ENCODE measurements around the gene CDKN2C. TPM values are rescaled to one million over a fixed set of nuclear protein-coding genes. Genes with fewer than 3 reads are reported as not detected.

Gene CDKN2C
- total RNA-seq, 2 experiments from 2014 or later = 15.5 to 16.8 TPM

GRCh38 chr1:50967416-50968157 is 2.5 kb upstream of the CDKN2C start:
- intact Hi-C loops (cut with micrococcal nuclease) = loop anchor here (1.0 to 10.0 kb wide), 7 partner anchors 7 to 907 kb away; partner anchors contain the start of genes DMRTA2, EPS15, FAF1 and NRDC
- Mint-ChIP-seq H3K4me1 (ENCODE audit: low read depth) (peaks cover 26% of the 10 kb centered on the region), H3K27ac (no peak overlapping the region), H3K36me3 (no peaks in the 10 kb centered on the region), H3K27me3 (peaks cover 11% of the 10 kb centered on the region), H3K9me3 (no peaks in the 10 kb centered on the region), H3K4me3 (peak overlapping the region; percentile 88)
- DNase-seq = no peak
- ChIA-PET POLR2A (interaction anchor here (2.8 kb wide), 1 partner anchor 10 kb away, joined by 24 read pairs; no protein-coding TSS in a partner anchor), CTCF (interaction anchor here (1.1 to 4.1 kb wide), 6 partner anchors 8 to 269 kb away, joined by 3 to 25 read pairs (median 4); partner anchors contain the start of genes FAF1 and RNF11)

- H3K27me3 Mint-ChIP-seq = peaks cover 12% of the 10 kb centered on the region
- ChIA-PET CTCF (interaction anchor here (0.8 to 4.1 kb wide), 9 partner anchors 8 to 268 kb away, joined by 3 to 25 read pairs (median 5); partner anchors contain the start of genes FAF1 and RNF11), POLR2A (interaction anchor here (2.8 to 3.2 kb wide), 2 partner anchors 8 to 9 kb away, joined by 20 to 24 read pairs; partner anchors contain the start of gene FAF1)
- peak overlapping the region; percentile 88 for H3K4me3 Mint-ChIP-seq
- intact Hi-C loops (cut with micrococcal nuclease) = loop anchor here (1.0 to 10.0 kb wide), 7 partner anchors 8 to 907 kb away; partner anchors contain the start of genes DMRTA2, EPS15, FAF1 and NRDC
- peak overlapping the region; percentile 97 for H3K27ac Mint-ChIP-seq
- DNase-seq = peak; percentile 86
- peaks cover 26% of the 10 kb centered on the region for H3K4me1 Mint-ChIP-seq (ENCODE audit: low read depth)
- H3K9me3 Mint-ChIP-seq = no peaks in the 10 kb centered on the region
- peaks cover 1% of the 10 kb centered on the region for H3K36me3 Mint-ChIP-seq
Measured at GRCh38 chr1:50968158-50968820, 1.8 kb upstream of the CDKN2C start.

- intact Hi-C loops (cut with micrococcal nuclease) = loop anchor here (1.0 to 10.0 kb wide), 7 partner anchors 8 to 906 kb away; partner anchors contain the start of genes DMRTA2, EPS15, FAF1 and NRDC
- Mint-ChIP-seq H3K27ac (peak overlapping the region; percentile 97), H3K36me3 (peaks cover 7% of the 10 kb centered on the region), H3K4me3 (peak overlapping the region; percentile 88), H3K4me1 (ENCODE audit: low read depth) (peaks cover 26% of the 10 kb centered on the region), H3K27me3 (peaks cover 20% of the 10 kb centered on the region), H3K9me3 (no peaks in the 10 kb centered on the region)
- ChIA-PET POLR2A (interaction anchor here (2.8 to 3.2 kb wide), 2 partner anchors 9 kb away, joined by 20 to 24 read pairs; partner anchors contain the start of gene FAF1), CTCF (interaction anchor here (0.8 to 4.1 kb wide), 10 partner anchors 8 to 267 kb away, joined by 3 to 25 read pairs (median 4); partner anchors contain the start of genes FAF1 and RNF11)
- DNase-seq = peak; percentile 62
Measured at GRCh38 chr1:50968821-50969610, 1.0 kb upstream of the CDKN2C start.

GRCh38 chr1:50970509-50970887 is 453 bp downstream of the CDKN2C start:
- Mint-ChIP-seq H3K4me1 (ENCODE audit: low read depth) (peaks cover 29% of the 10 kb centered on the region), H3K4me3 (peak overlapping the region; percentile 88), H3K27me3 (peaks cover 27% of the 10 kb centered on the region), H3K9me3 (no peaks in the 10 kb centered on the region), H3K27ac (no peak overlapping the region), H3K36me3 (peaks cover 13% of the 10 kb centered on the region)
- intact Hi-C loops (cut with micrococcal nuclease) = loop anchor here (10.0 kb wide), 1 partner anchor 224 kb away; no protein-coding TSS in a partner anchor
- DNase-seq = no peak
- ChIA-PET CTCF (interaction anchor here (1.4 to 4.1 kb wide), 3 partner anchors 11 to 221 kb away, joined by 5 to 25 read pairs (median 20); partner anchors contain the start of gene FAF1), POLR2A (interaction anchor here (1.2 to 3.2 kb wide), 3 partner anchors 7 to 16 kb away, joined by 5 to 24 read pairs (median 20); partner anchors contain the start of gene FAF1)

- Mint-ChIP-seq H3K27me3 (peaks cover 28% of the 10 kb centered on the region), H3K36me3 (peaks cover 13% of the 10 kb centered on the region), H3K4me3 (peak overlapping the region; percentile 88), H3K27ac (no peak overlapping the region), H3K4me1 (ENCODE audit: low read depth) (peaks cover 30% of the 10 kb centered on the region), H3K9me3 (no peaks in the 10 kb centered on the region)
- no peak for DNase-seq
- intact Hi-C loops (cut with micrococcal nuclease) = loop anchor here (10.0 kb wide), 1 partner anchor 224 kb away; no protein-coding TSS in a partner anchor
- CTCF ChIA-PET = interaction anchor here (1.4 to 4.1 kb wide), 3 partner anchors 11 to 220 kb away, joined by 5 to 25 read pairs (median 20); partner anchors contain the start of gene FAF1
- POLR2A ChIA-PET = interaction anchor here (3.2 kb wide), 1 partner anchor 11 kb away, joined by 20 read pairs; the partner anchor contains the start of gene FAF1
Measured at GRCh38 chr1:50970931-50971582, 1.0 kb downstream of the CDKN2C start.

- Mint-ChIP-seq H3K27me3 (peaks cover 35% of the 10 kb centered on the region), H3K36me3 (peaks cover 13% of the 10 kb centered on the region), H3K4me1 (ENCODE audit: low read depth) (peaks cover 37% of the 10 kb centered on the region), H3K27ac (no peak overlapping the region), H3K4me3 (no peak overlapping the region), H3K9me3 (no peaks in the 10 kb centered on the region)
- intact Hi-C loops (cut with micrococcal nuclease) = loop anchor here (10.0 kb wide), 1 partner anchor 223 kb away; no protein-coding TSS in a partner anchor
- POLR2A ChIA-PET = interaction anchor here (3.2 kb wide), 1 partner anchor 11 kb away, joined by 20 read pairs; the partner anchor contains the start of gene FAF1
- CTCF ChIA-PET = interaction anchor here (1.9 to 4.1 kb wide), 3 partner anchors 12 to 99 kb away, joined by 7 to 25 read pairs (median 20); partner anchors contain the start of gene FAF1
- DNase-seq = no peak
Measured at GRCh38 chr1:50971748-50972305, 1.8 kb downstream of the CDKN2C start.

GRCh38 chr1:50972766-50973165 is 2.7 kb downstream of the CDKN2C start:
- Mint-ChIP-seq H3K27ac (no peak overlapping the region), H3K4me3 (no peak overlapping the region), H3K27me3 (peaks cover 39% of the 10 kb centered on the region), H3K4me1 (ENCODE audit: low read depth) (peaks cover 33% of the 10 kb centered on the region), H3K36me3 (peaks cover 13% of the 10 kb centered on the region), H3K9me3 (no peaks in the 10 kb centered on the region)
- ChIA-PET CTCF (interaction anchor here (1.9 kb wide), 1 partner anchor 100 kb away, joined by 7 read pairs; no protein-coding TSS in a partner anchor), POLR2A (no interaction called here)
- no peak for DNase-seq
- intact Hi-C loops (cut with micrococcal nuclease) = loop anchor here (10.0 kb wide), 1 partner anchor 222 kb away; no protein-coding TSS in a partner anchor

- Mint-ChIP-seq H3K27me3 (peaks cover 40% of the 10 kb centered on the region), H3K4me3 (no peak overlapping the region), H3K27ac (no peak overlapping the region), H3K36me3 (peaks cover 13% of the 10 kb centered on the region), H3K9me3 (no peaks in the 10 kb centered on the region), H3K4me1 (ENCODE audit: low read depth) (peaks cover 31% of the 10 kb centered on the region)
- ChIA-PET POLR2A (no interaction called here), CTCF (interaction anchor here (0.8 to 1.9 kb wide), 2 partner anchors 100 to 216 kb away, joined by 3 to 7 read pairs; no protein-coding TSS in a partner anchor)
- no peak for DNase-seq
- intact Hi-C loops (cut with micrococcal nuclease) = loop anchor here (10.0 kb wide), 1 partner anchor 222 kb away; no protein-coding TSS in a partner anchor
Measured at GRCh38 chr1:50973255-50973654, 3.2 kb downstream of the CDKN2C start.

- Mint-ChIP-seq H3K9me3 (no peaks in the 10 kb centered on the region), H3K27ac (no peak overlapping the region), H3K27me3 (peaks cover 48% of the 10 kb centered on the region), H3K4me1 (ENCODE audit: low read depth) (peaks cover 39% of the 10 kb centered on the region), H3K36me3 (peaks cover 13% of the 10 kb centered on the region), H3K4me3 (no peak overlapping the region)
- ChIA-PET CTCF (interaction anchor here (0.8 kb wide), 1 partner anchor 215 kb away, joined by 3 read pairs; no protein-coding TSS in a partner anchor), POLR2A (no interaction called here)
- no peak for DNase-seq
- intact Hi-C loops (cut with micrococcal nuclease) = loop anchor here (10.0 kb wide), 1 partner anchor 221 kb away; no protein-coding TSS in a partner anchor
Measured at GRCh38 chr1:50973875-50974617, 4.0 kb downstream of the CDKN2C start.

GRCh38 chr1:50974618-50974935 is 4.5 kb downstream of the CDKN2C start:
- Mint-ChIP-seq H3K27ac (no peak overlapping the region), H3K9me3 (no peaks in the 10 kb centered on the region), H3K4me3 (no peak overlapping the region), H3K4me1 (ENCODE audit: low read depth) (peaks cover 40% of the 10 kb centered on the region), H3K36me3 (peaks cover 13% of the 10 kb centered on the region), H3K27me3 (peaks cover 52% of the 10 kb centered on the region)
- POLR2A ChIA-PET = no interaction called here
- intact Hi-C loops (cut with micrococcal nuclease) = loop anchor here (10.0 kb wide), 1 partner anchor 220 kb away; no protein-coding TSS in a partner anchor
- CTCF ChIA-PET = no interaction called here
- DNase-seq = no peak

Data from activated CD4-positive, alpha-beta memory T cell treated with anti-CD3 and anti-CD28 coated beads for 36 hours (primary cell).